ENCODE measurements around the gene LRRK1. TPM values are rescaled to one million over a fixed set of nuclear protein-coding genes. Genes with fewer than 3 reads are reported as not detected.

The LRRK1 gene
- total RNA-seq, 4 donors from 2014 or later = 5.7 to 12.0 (median 10.0) TPM

- Histone ChIP-seq H3K27me3 (no peaks in the 10 kb centered on the region), H3K9me3 (no peaks in the 10 kb centered on the region), H3K27ac (no peak overlapping the region), H3K4me3 (no peak overlapping the region), H3K4me1 (peaks cover 13 to 33% (median 24%) of the 10 kb centered on the region in 3 donors), H3K36me3 (peaks cover 0 to 13% (median 0%) of the 10 kb centered on the region in 3 donors)
- intact Hi-C loops (cut with DNase I) = no loop called here
- 93 to 94% methylated on average over 3 to 6 of the region's 9 CpGs for WGBS, 2 donors
- DNase-seq = no peak
- TF ChIP-seq POLR2A (IDR thresholded peaks at IDR 0.05) (no peak), CTCF (IDR thresholded peaks at IDR 0.05) (no peak)
Observed at GRCh38 chr15:100898152-100898490, 21.0 kb upstream of the LRRK1 start.

- H3K36me3 ChIP-seq = peaks cover 0 to 8% (median 0%) of the 10 kb centered on the region in 3 donors
- H3K9me3 ChIP-seq = no peaks in the 10 kb centered on the region
- H3K4me1 ChIP-seq = peaks cover 15 to 38% (median 25%) of the 10 kb centered on the region in 3 donors
- H3K4me3 ChIP-seq = no peak overlapping the region
- peak overlapping the region in 1 of 4 donors; percentile 19 for H3K27ac ChIP-seq
- WGBS, 2 donors = 66 to 75% methylated on average over 6 to 11 of the region's 11 CpGs
- intact Hi-C loops (cut with DNase I) = no loop called here
- no peak for DNase-seq
- TF ChIP-seq POLR2A (IDR thresholded peaks at IDR 0.05) (no peak), CTCF (IDR thresholded peaks at IDR 0.05) (no peak)
- H3K27me3 ChIP-seq = no peaks in the 10 kb centered on the region
Observed at GRCh38 chr15:100898661-100899462, 20.3 kb upstream of the LRRK1 start.

GRCh38 chr15:100899601-100900000 is 19.6 kb upstream of the LRRK1 start:
- TF ChIP-seq POLR2A (IDR thresholded peaks at IDR 0.05) (no peak), CTCF (IDR thresholded peaks at IDR 0.05) (no peak)
- H3K4me3 ChIP-seq = no peak overlapping the region
- 69 to 77% methylated on average over 2 to 3 of the region's 5 CpGs for WGBS, 2 donors
- H3K27ac ChIP-seq = peak overlapping the region in 1 of 4 donors; percentile 12
- no peaks in the 10 kb centered on the region for H3K9me3 ChIP-seq
- peaks cover 0 to 8% (median 0%) of the 10 kb centered on the region in 3 donors for H3K36me3 ChIP-seq
- intact Hi-C loops (cut with DNase I) = no loop called here
- DNase-seq = no peak
- H3K27me3 ChIP-seq = no peaks in the 10 kb centered on the region
- H3K4me1 ChIP-seq = peaks cover 15 to 38% (median 25%) of the 10 kb centered on the region in 3 donors

- intact Hi-C loops (cut with DNase I) = no loop called here
- Histone ChIP-seq H3K9me3 (no peaks in the 10 kb centered on the region), H3K27me3 (no peaks in the 10 kb centered on the region), H3K4me1 (peaks cover 15 to 38% (median 25%) of the 10 kb centered on the region in 3 donors), H3K27ac (peak overlapping the region in 2 of 4 donors; percentile 43 to 91), H3K4me3 (no peak overlapping the region), H3K36me3 (peaks cover 0 to 8% (median 0%) of the 10 kb centered on the region in 3 donors)
- TF ChIP-seq POLR2A (IDR thresholded peaks at IDR 0.05) (no peak), CTCF (IDR thresholded peaks at IDR 0.05) (no peak)
- no peak for DNase-seq
- WGBS, 2 donors = 54 to 74% methylated on average over 6 of the region's 13 CpGs
Observed at GRCh38 chr15:100900136-100900794, 18.9 kb upstream of the LRRK1 start.

- H3K36me3 ChIP-seq = peaks cover 0 to 8% (median 0%) of the 10 kb centered on the region in 3 donors
- peak overlapping the region in 3 of 4 donors; percentile 43 to 94 (median 91) for H3K27ac ChIP-seq
- 69 to 76% methylated on average over 3 to 7 of the region's 9 CpGs for WGBS, 2 donors
- intact Hi-C loops (cut with DNase I) = no loop called here
- peaks cover 15 to 42% (median 25%) of the 10 kb centered on the region in 3 donors for H3K4me1 ChIP-seq
- no peak for DNase-seq
- no peak for TF ChIP-seq POLR2A (IDR thresholded peaks at IDR 0.05)
- no peak for TF ChIP-seq CTCF (IDR thresholded peaks at IDR 0.05)
- no peak overlapping the region for H3K4me3 ChIP-seq
- H3K9me3 ChIP-seq = no peaks in the 10 kb centered on the region
- no peaks in the 10 kb centered on the region for H3K27me3 ChIP-seq
Observed at GRCh38 chr15:100900795-100901169, 18.4 kb upstream of the LRRK1 start.

All from esophagus squamous epithelium (tissue), 5 donors.